HCT116 (cell line): ENCODE results near the gene RFTN1.

Source experiments
- ATF3 ChIP-seq: IDR thresholded peaks from 2 replicates; pipeline ENCODE4 v1.6.1; 2012
- CEBPB ChIP-seq: IDR thresholded peaks from 2 replicates; pipeline ENCODE4 v1.6.1; 2012; ENCODE audit warnings: low read depth
- EZH2 ChIP-seq: fragments of 200-600 bp; sonication (generic); IDR thresholded peaks from 2 replicates; pipeline ENCODE4 v1.6.1; 2017; ENCODE audit warnings: antibody characterized with exemption, mixed run types
- FOSL1 ChIP-seq: IDR thresholded peaks from 2 replicates; pipeline ENCODE4 v1.6.1; 2012; ENCODE audit warnings: low read depth
- POLR2A ChIP-seq: IDR thresholded peaks from 2 replicates; pipeline ENCODE4 v1.7.0; 2011; ENCODE audit warnings: borderline replicate concordance; ENCODE audit not compliant: insufficient read depth, insufficient read length; ENCODE audit errors: extremely low read depth
- POLR2AphosphoS5 ChIP-seq: IDR thresholded peaks from 2 replicates; pipeline ENCODE4 v1.6.1; 2011; ENCODE audit warnings: mild to moderate bottlenecking, low read depth, low read length, moderate library complexity
- RAD21 ChIP-seq: IDR thresholded peaks from 2 replicates; pipeline ENCODE4 v1.6.1; 2012; ENCODE audit warnings: low read depth, mild to moderate bottlenecking
- REST ChIP-seq: IDR thresholded peaks from 2 replicates; pipeline ENCODE4 v1.6.1; 2012; ENCODE audit warnings: low read depth
- SIN3A ChIP-seq: IDR thresholded peaks from 2 replicates; pipeline ENCODE4 v1.6.1; 2012; ENCODE audit warnings: low read depth
- ZFX ChIP-seq: fragments of 450-650 bp; IDR thresholded peaks from 2 replicates; pipeline ENCODE4 v1.6.1; 2017
- TF ChIP-seq, protein P1 (sequence below), 3 experiments: fragments of 200-600 bp in 1 of 3; sonication (generic) in 1 of 3; IDR thresholded peaks in 2 of 3; conservative IDR thresholded peaks in 1 of 3; 2 replicates each; pipeline ENCODE4 v1.5.1; 2012 to 2017; ENCODE audit warnings: low read depth in 2 of 3, low read length in 2 of 3, antibody characterized with exemption in 1 of 3, borderline replicate concordance in 1 of 3, control low read depth in 1 of 3, mild to moderate bottlenecking in 1 of 3, mixed read lengths in 1 of 3, mixed run types in 1 of 3, moderate library complexity in 1 of 3; ENCODE audit not compliant: insufficient read depth in 1 of 3

GRCh38 chr3:16498130-16498890 is 15.2 kb downstream of the RFTN1 start:
- TF ChIP-seq EZH2 (no peak), ATF3 (no peak), POLR2A (no peak), CEBPB (no peak), RAD21 (no peak), FOSL1 (no peak), SIN3A (no peak), REST (no peak), POLR2AphosphoS5 (no peak), ZFX (no peak)
- TF ChIP-seq, protein P1, sequence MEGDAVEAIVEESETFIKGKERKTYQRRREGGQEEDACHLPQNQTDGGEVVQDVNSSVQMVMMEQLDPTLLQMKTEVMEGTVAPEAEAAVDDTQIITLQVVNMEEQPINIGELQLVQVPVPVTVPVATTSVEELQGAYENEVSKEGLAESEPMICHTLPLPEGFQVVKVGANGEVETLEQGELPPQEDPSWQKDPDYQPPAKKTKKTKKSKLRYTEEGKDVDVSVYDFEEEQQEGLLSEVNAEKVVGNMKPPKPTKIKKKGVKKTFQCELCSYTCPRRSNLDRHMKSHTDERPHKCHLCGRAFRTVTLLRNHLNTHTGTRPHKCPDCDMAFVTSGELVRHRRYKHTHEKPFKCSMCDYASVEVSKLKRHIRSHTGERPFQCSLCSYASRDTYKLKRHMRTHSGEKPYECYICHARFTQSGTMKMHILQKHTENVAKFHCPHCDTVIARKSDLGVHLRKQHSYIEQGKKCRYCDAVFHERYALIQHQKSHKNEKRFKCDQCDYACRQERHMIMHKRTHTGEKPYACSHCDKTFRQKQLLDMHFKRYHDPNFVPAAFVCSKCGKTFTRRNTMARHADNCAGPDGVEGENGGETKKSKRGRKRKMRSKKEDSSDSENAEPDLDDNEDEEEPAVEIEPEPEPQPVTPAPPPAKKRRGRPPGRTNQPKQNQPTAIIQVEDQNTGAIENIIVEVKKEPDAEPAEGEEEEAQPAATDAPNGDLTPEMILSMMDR (IDR thresholded peaks at IDR 0.05 in 2 of 3, conservative IDR thresholded peaks at IDR 0.05 in 1 of 3; ENCODE audit: borderline replicate concordance in 1 of 3, insufficient read depth in 1 of 3, low read depth in 2 of 3, low read length in 2 of 3): no peak
